Hepatocyte (in vitro differentiated cells): ENCODE results near the gene TXNDC11.

Experiments
- CTCF ChIP-seq: fragments of 200-600 bp; sonication (generic); IDR thresholded peaks from 2 replicates; pipeline ENCODE4 v1.5.1; 2016; ENCODE audit warnings: antibody characterized with exemption, mild to moderate bottlenecking; ENCODE audit not compliant: poor library complexity
- EZH2phosphoT487 ChIP-seq: fragments of 200-600 bp; sonication (generic); IDR thresholded peaks from one replicate; pipeline ENCODE4 v1.6.1; 2018; ENCODE audit warnings: antibody characterized with exemption, mild to moderate bottlenecking, low read depth, moderate library complexity; ENCODE audit not compliant: unreplicated experiment, severe bottlenecking

GRCh38 chr16:11736903-11737302 lies 5.8 kb downstream of the TXNDC11 start:
- TF ChIP-seq CTCF (no peak), EZH2phosphoT487 (no peak)
